ENCODE results near the gene FLT3.

GRCh38 chr13:27977476-27978300, 122.7 kb downstream of the FLT3 start:
- TF ChIP-seq CTCF (IDR thresholded peaks at IDR 0.05) = no peak
- no peak for TF ChIP-seq POLR2AphosphoS5 (IDR thresholded peaks at IDR 0.05)
- no peak for TF ChIP-seq POLR2A (IDR thresholded peaks at IDR 0.05)
- no peak for TF ChIP-seq EP300 (IDR thresholded peaks at IDR 0.05)
